CD14-positive monocyte (primary cell): ENCODE results near the gene TMOD3. TPM values are rescaled to one million over a fixed set of nuclear protein-coding genes. Genes with fewer than 3 reads are reported as not detected.

Experiments
- DNase-seq, 3 donors: peaks; one replicate each; pipeline ENCODE4 v3.0.0-alpha.2; 2011 to 2022
- H2AFZ ChIP-seq: 2 replicates; pipeline ENCODE4 v1.6.0; 2012; ENCODE audit warnings: mild to moderate bottlenecking, low read depth, low read length, inconsistent platforms; ENCODE audit not compliant: insufficient read depth, poor library complexity, severe bottlenecking
- H3K27ac ChIP-seq, 2 donors: 1 replicate in 1 of 2; 2 replicates in 1 of 2; pipeline ENCODE4 v1.5.1; 2012 to 2013; ENCODE audit warnings: low read length in 2 of 2, control low read depth in 1 of 2, inconsistent platforms in 1 of 2, low read depth in 1 of 2, mild to moderate bottlenecking in 1 of 2
- H3K27me3 ChIP-seq, 2 donors: one replicate each; pipeline versions ENCODE4 v1.6.0 to v1.6.1; 2011 to 2013; ENCODE audit warnings: low read length in 2 of 2; ENCODE audit not compliant: control insufficient read depth in 2 of 2, insufficient read depth in 2 of 2
- H3K36me3 ChIP-seq, 2 donors: replicated peaks in 1 of 2; 1 replicate in 1 of 2; 2 replicates in 1 of 2; pipeline versions ENCODE4 v1.5.1 to v1.6.1; 2012 to 2013; ENCODE audit warnings: low read length in 2 of 2, control low read depth in 1 of 2, inconsistent platforms in 1 of 2, mild to moderate bottlenecking in 1 of 2; ENCODE audit not compliant: insufficient read depth in 2 of 2, control insufficient read depth in 1 of 2
- H3K4me1 ChIP-seq, 2 donors: 1 replicate in 1 of 2; 2 replicates in 1 of 2; pipeline versions ENCODE4 v1.5.1 to v1.6.1; 2012 to 2013; ENCODE audit warnings: low read length in 2 of 2, control low read depth in 1 of 2, inconsistent platforms in 1 of 2, mild to moderate bottlenecking in 1 of 2, moderate library complexity in 1 of 2; ENCODE audit not compliant: insufficient read depth in 2 of 2, control insufficient read depth in 1 of 2
- H3K4me2 ChIP-seq: replicated peaks from 2 replicates; pipeline ENCODE3; 2012; ENCODE audit warnings: low read length, moderate library complexity, mild to moderate bottlenecking; ENCODE audit not compliant: poor library complexity, severe bottlenecking; ENCODE audit errors: extremely low read depth
- H3K4me3 ChIP-seq, 3 experiments: fragments of 200-600 bp in 1 of 3; sonication (generic) in 1 of 3; replicated peaks in 1 of 3; 1 replicate in 2 of 3; 2 replicates in 1 of 3; pipeline ENCODE4 v1.5.1; 2011 to 2013; ENCODE audit warnings: low read length in 3 of 3, mild to moderate bottlenecking in 3 of 3, control low read depth in 2 of 3, low read depth in 2 of 3, inconsistent platforms in 1 of 3, moderate library complexity in 1 of 3
- H3K79me2 ChIP-seq: 2 replicates; pipeline ENCODE4 v1.6.0; 2012; ENCODE audit warnings: mild to moderate bottlenecking, control low read depth, inconsistent platforms, low read length, moderate library complexity; ENCODE audit not compliant: insufficient read depth
- H3K9ac ChIP-seq: 2 replicates; pipeline ENCODE4 v1.6.0; 2017; ENCODE audit warnings: low read length, mild to moderate bottlenecking; ENCODE audit not compliant: insufficient read depth, poor library complexity, severe bottlenecking
- H3K9me3 ChIP-seq, 2 donors: replicated peaks in 1 of 2; 1 replicate in 1 of 2; 2 replicates in 1 of 2; pipeline versions ENCODE4 v1.5.1 to v1.6.1; 2012 to 2013; ENCODE audit warnings: low read length in 2 of 2, control low read depth in 1 of 2; ENCODE audit not compliant: control insufficient read depth in 1 of 2, insufficient read depth in 1 of 2
- H4K20me1 ChIP-seq: 2 replicates; pipeline ENCODE4 v1.6.0; 2012; ENCODE audit warnings: mild to moderate bottlenecking, low read length, control low read depth, moderate library complexity; ENCODE audit not compliant: insufficient read depth
- H3K27ac Mint-ChIP-seq, 7 donors: one replicate each; pipeline ENCODE4 v1.8.0; 2020; ENCODE audit warnings: mild to moderate bottlenecking in 7 of 7, mixed read lengths in 7 of 7, moderate library complexity in 6 of 7, inconsistent platforms in 2 of 7
- H3K27me3 Mint-ChIP-seq, 3 donors: one replicate each; pipeline ENCODE4 v1.8.0; 2021 to 2022; ENCODE audit warnings: low read depth in 3 of 3, mild to moderate bottlenecking in 3 of 3, mixed read lengths in 3 of 3, moderate library complexity in 3 of 3, inconsistent platforms in 1 of 3
- H3K36me3 Mint-ChIP-seq, 2 donors: one replicate each; pipeline ENCODE4 v1.8.0; 2020; ENCODE audit warnings: mixed read lengths in 2 of 2, inconsistent platforms in 1 of 2, mild to moderate bottlenecking in 1 of 2
- H3K4me1 Mint-ChIP-seq: one replicate; pipeline ENCODE4 v1.8.0; 2020; ENCODE audit warnings: mild to moderate bottlenecking, mixed read lengths
- H3K4me3 Mint-ChIP-seq, 2 donors: one replicate each; pipeline ENCODE4 v1.8.0; 2020; ENCODE audit warnings: mild to moderate bottlenecking in 2 of 2, mixed read lengths in 2 of 2, moderate library complexity in 1 of 2
- H3K9me3 Mint-ChIP-seq, 7 donors: one replicate each; pipeline ENCODE4 v1.8.0; 2020 to 2022; ENCODE audit warnings: mixed read lengths in 7 of 7, mild to moderate bottlenecking in 6 of 7, moderate library complexity in 6 of 7, inconsistent platforms in 2 of 7
- WGBS: methylation state at CpG from one replicate; pipeline ENCODE4 v1.1.5; 2013; ENCODE audit warnings: missing lambda C conversion rate; ENCODE audit not compliant: insufficient coverage; 5-methylcytosine and 5-hydroxymethylcytosine counted together
- intact Hi-C, 2 donors: fragments of 100-400 bp; cut with micrococcal nuclease; formaldehyde crosslinking; loops; one replicate each; pipeline versions ENCODE4 v1.15.0 to v1.15.1; 2023
- polyA plus RNA-seq, 3 donors: library from polyadenylated mRNA; depleted of rRNA in 1 of 3; unstranded in 2 of 3; stranded (reverse) in 1 of 3; fragments of 300-500 nt in 2 of 3; fragments of >200 nt in 1 of 3; fragmentation: Illumina TruSeq in 2 of 3; gene quantifications; 1 replicate in 2 of 3; 2 replicates in 1 of 3; pipeline ENCODE4 v1.2.3, GENCODE V29; 2012 to 2021
- small RNA-seq: library from RNA; depleted of rRNA; stranded (forward); fragments of <200 nt; gene quantifications from one replicate; pipeline ENCODE3, GENCODE V24; 2012; ENCODE audit warnings: low read depth; ENCODE audit not compliant: insufficient read length
- TF ChIP-seq, protein P1 (sequence below): fragments of 200-600 bp; IDR thresholded peaks from one replicate; pipeline ENCODE4 v1.8.0; 2022; ENCODE audit warnings: antibody characterized with exemption, mild to moderate bottlenecking

The TMOD3 gene
- polyA plus RNA-seq, 3 donors: 7.7 to 34.8 (median 27.8) TPM

DNA sequence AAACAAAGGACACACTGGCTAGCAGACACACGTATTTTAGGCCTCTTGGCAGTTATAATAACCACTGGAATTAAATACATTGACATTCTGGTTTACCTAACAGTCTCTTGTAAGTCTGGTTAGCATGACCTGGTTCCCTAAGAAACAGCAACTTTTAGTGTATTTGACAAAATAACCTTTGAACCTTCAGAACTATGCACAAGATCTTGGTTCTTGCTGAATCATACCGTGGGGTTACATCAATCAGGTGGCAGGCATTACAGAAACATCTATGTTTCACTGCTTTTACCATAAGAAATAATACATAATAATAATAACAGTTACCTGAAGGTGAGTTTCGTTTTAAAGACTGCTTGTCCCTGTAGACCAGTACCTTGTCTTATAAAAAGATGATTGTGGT lies 123.4 kb downstream of the TMOD3 start:
- WGBS: no CpG with 5 or more reads among the region's 3 CpGs
- TF ChIP-seq, protein P1, sequence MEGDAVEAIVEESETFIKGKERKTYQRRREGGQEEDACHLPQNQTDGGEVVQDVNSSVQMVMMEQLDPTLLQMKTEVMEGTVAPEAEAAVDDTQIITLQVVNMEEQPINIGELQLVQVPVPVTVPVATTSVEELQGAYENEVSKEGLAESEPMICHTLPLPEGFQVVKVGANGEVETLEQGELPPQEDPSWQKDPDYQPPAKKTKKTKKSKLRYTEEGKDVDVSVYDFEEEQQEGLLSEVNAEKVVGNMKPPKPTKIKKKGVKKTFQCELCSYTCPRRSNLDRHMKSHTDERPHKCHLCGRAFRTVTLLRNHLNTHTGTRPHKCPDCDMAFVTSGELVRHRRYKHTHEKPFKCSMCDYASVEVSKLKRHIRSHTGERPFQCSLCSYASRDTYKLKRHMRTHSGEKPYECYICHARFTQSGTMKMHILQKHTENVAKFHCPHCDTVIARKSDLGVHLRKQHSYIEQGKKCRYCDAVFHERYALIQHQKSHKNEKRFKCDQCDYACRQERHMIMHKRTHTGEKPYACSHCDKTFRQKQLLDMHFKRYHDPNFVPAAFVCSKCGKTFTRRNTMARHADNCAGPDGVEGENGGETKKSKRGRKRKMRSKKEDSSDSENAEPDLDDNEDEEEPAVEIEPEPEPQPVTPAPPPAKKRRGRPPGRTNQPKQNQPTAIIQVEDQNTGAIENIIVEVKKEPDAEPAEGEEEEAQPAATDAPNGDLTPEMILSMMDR: no peak
- no peak overlapping the region for H3K27ac Mint-ChIP-seq
- H2AFZ ChIP-seq: no peak overlapping the region
- H3K4me3 Mint-ChIP-seq: no peak overlapping the region
- H3K9me3 Mint-ChIP-seq: no peaks in the 10 kb centered on the region
- H3K79me2 ChIP-seq: no peaks in the 10 kb centered on the region
- no peak overlapping the region for H3K4me3 ChIP-seq
- no peak for DNase-seq
- H3K9me3 ChIP-seq: no peaks in the 10 kb centered on the region
- H3K4me2 ChIP-seq: no peak overlapping the region
- no peaks in the 10 kb centered on the region for H3K4me1 ChIP-seq
- no peaks in the 10 kb centered on the region for H3K27me3 Mint-ChIP-seq
- intact Hi-C loops: no loop called here
- no peaks in the 10 kb centered on the region for H3K4me1 Mint-ChIP-seq
- H3K27me3 ChIP-seq: no peaks in the 10 kb centered on the region
- peaks cover 72 to 95% of the 10 kb centered on the region in 2 donors for H3K36me3 Mint-ChIP-seq
- no peaks in the 10 kb centered on the region for H4K20me1 ChIP-seq
- H3K36me3 ChIP-seq: peaks cover 83 to 99% of the 10 kb centered on the region in 2 donors
- H3K27ac ChIP-seq: no peak overlapping the region
- no peak overlapping the region for H3K9ac ChIP-seq

DNA sequence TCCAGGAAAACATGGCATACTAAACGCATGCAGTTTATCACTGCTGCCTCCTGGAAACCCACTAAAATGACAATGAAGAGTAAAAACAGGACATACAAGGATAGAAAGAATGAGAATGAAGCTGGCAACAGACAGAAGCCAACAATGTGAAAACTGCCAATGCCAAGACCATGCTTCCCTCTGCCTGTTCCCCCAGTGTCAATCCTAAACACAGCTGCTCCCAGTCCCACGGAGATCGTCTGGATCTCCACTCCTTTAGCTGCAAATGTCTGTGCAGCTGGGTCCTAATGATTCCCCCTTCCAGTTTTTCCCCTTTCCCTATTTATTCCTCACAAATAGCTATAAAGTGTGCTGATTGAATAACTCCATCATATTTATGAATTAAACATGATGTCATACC lies 126.1 kb downstream of the TMOD3 start:
- Mint-ChIP-seq H3K36me3 (peaks cover 71 to 93% of the 10 kb centered on the region in 2 donors), H3K9me3 (no peaks in the 10 kb centered on the region), H3K27ac (peak overlapping the region in 1 of 7 donors; percentile 1), H3K4me1 (no peaks in the 10 kb centered on the region), H3K27me3 (no peaks in the 10 kb centered on the region), H3K4me3 (no peak overlapping the region)
- H3K36me3 ChIP-seq: peaks cover 80 to 97% of the 10 kb centered on the region in 2 donors
- TF ChIP-seq, protein P1: no peak
- no peak overlapping the region for H3K4me2 ChIP-seq
- no peak overlapping the region for H2AFZ ChIP-seq
- no peaks in the 10 kb centered on the region for H3K9me3 ChIP-seq
- no peaks in the 10 kb centered on the region for H3K27me3 ChIP-seq
- H4K20me1 ChIP-seq: no peaks in the 10 kb centered on the region
- no peak overlapping the region for H3K4me3 ChIP-seq
- intact Hi-C loops: no loop called here
- H3K9ac ChIP-seq: no peak overlapping the region
- WGBS: 100% methylated on average over 2 of the region's 3 CpGs
- no peak overlapping the region for H3K27ac ChIP-seq
- H3K79me2 ChIP-seq: no peaks in the 10 kb centered on the region
- no peak for DNase-seq
- H3K4me1 ChIP-seq: no peaks in the 10 kb centered on the region

Small RNA genes lying within 50 kb of the gene (small RNA-seq; reads per million reads assigned to genes)
- gene AC090971.5: not detected
- not detected for gene RF00017
- not detected for gene RF00019
- gene RNU6-90P: not detected

Other genes with a start within 250 kb of the TMOD3 start
- gene DMXL2, start 206.9 kb upstream of the TMOD3 start, polyA plus RNA-seq: 100 to 1,000 TPM in 1 of 3 donors, 10 to 100 TPM in 2; 29.1 to 449 (median 45.5) TPM
- gene SCG3, start 148.2 kb upstream of the TMOD3 start, polyA plus RNA-seq: not detected
- 10 to 100 TPM; 33.2 to 64.7 (median 50.5) TPM for gene LYSMD2, start 92.0 kb upstream of the TMOD3 start, polyA plus RNA-seq
- 10 to 100 TPM in 1 of 3 donors, 1 to 10 TPM in 2; 5.8 to 12.7 (median 6.2) TPM for gene TMOD2, start 78.1 kb upstream of the TMOD3 start, polyA plus RNA-seq
- gene LEO1, start 142.1 kb downstream of the TMOD3 start, polyA plus RNA-seq: 1 to 10 TPM; 1.4 to 9.3 (median 4.7) TPM
- gene MAPK6, start 189.6 kb downstream of the TMOD3 start, polyA plus RNA-seq: 10 to 100 TPM in 2 of 3 donors, 1 to 10 TPM in 1; 8.6 to 11.0 (median 10.2) TPM